GM19324 (cell line): Measurements from ENCODE around the gene ARHGAP33.

Experiments used
- ATAC-seq: cut with Tn5 transposase; IDR thresholded peaks from one replicate; pipeline ENCODE4 v1.9.1; 2021; ENCODE audit warnings: mild to moderate bottlenecking, moderate library complexity; ENCODE audit not compliant: unreplicated experiment, low FRiP score

Gene ARHGAP33

DNA sequence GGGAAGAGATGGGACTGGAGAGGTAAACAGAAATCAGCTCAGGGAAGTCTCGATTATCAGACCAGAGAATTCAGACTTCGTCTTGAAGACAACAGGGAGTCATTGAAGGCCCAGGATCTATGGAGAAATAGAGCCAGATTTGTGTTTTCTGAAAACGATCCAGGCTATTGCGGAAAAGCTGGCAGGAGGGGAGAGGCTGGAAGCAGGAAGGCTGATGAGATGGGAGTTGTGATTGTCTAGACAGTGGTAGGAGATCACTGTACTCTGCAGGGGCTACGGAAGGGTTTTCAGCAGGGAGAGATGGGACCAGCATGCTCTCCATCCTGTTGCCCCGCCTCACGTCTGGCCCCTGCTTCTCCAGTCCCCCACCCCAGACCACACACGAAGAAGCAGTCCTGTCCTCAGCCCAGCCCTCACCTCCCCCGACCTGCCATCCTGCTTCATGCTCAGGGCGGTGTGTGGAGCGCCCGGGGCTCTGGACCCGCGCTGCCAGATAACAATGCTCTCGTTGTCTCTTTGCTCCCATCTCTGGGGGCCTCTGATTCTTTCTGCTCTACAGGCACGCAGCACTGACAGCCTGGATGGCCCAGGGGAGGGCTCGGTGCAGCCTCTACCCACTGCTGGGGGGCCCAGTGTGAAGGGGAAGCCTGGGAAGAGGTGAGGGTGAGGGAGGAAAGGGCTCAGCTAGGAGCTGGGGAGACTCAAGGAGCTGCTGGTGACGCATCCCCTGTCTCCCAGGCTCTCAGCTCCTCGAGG, 1.9 kb downstream of the ARHGAP33 start:
- no peak for ATAC-seq

DNA sequence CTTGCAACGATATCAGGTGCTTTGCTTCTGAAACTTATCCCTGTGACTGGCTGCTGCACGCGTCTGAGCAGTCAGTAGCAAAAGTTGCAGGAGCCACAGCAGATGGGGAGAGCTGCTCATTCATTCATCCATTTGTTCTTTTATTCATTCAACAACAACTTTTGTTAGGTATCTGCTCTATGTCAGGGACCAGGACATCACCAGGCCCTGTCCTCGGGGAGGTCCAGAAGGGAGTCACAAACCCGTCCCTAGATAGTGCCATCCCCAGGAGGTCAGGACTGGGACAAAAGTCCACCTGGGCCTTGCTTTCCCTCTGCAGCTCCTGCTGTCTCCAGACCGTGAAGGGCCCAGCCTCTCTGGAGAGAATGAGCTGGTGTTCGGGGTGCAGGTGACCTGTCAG, 2.6 kb downstream of the ARHGAP33 start:
- ATAC-seq = no peak

DNA sequence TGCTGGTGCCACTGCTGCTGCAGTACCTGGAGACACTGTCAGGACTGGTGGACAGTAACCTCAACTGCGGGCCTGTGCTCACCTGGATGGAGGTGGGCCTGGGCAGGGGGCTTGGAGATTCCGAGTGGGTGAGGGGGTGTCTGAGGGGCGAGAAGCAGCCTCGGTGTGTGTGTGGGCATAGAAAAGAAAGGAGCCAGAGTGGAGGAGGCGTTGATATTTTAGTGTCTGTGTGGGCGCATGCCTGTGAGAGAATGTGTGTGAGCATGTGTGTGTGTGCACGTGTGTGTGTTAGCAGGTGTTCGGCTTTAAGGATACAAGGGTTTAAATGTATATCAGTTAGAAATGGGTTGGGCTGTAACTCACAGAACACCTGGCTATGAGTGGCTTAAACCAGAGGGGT, 3.7 kb downstream of the ARHGAP33 start:
- ATAC-seq = no peak

DNA sequence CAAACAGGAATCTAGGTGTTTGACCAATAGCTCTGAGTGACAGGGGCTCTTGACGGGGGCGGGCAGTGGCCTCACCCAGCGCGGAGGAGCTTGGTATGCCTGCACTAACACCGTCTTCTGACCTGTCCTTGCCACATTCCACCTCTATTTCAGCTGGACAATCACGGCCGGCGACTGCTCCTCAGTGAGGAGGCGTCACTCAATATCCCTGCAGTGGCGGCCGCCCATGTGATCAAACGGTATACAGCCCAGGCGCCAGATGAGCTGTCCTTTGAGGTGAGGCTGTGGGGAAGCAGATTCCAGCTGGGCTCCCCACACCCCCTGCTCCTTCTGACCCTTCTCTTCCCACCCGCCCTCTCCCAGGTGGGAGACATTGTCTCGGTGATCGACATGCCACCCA, 4.7 kb downstream of the ARHGAP33 start:
- no peak for ATAC-seq

DNA sequence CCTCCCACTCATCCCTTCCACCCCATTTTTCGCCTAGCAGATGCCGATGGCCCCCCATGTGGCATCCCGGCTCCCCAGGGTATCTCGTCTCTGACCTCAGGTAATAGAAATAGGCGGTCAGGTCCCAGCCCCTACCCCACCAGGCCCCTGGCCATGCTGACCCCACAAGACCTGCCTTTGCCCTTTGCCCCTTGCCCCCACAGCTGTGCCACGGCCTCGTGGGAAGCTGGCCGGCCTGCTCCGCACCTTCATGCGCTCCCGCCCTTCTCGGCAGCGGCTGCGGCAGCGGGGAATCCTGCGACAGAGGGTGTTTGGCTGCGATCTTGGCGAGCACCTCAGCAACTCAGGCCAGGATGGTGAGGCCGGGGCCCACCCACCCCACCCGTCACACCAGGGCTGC, 5.4 kb downstream of the ARHGAP33 start:
- no peak for ATAC-seq

DNA sequence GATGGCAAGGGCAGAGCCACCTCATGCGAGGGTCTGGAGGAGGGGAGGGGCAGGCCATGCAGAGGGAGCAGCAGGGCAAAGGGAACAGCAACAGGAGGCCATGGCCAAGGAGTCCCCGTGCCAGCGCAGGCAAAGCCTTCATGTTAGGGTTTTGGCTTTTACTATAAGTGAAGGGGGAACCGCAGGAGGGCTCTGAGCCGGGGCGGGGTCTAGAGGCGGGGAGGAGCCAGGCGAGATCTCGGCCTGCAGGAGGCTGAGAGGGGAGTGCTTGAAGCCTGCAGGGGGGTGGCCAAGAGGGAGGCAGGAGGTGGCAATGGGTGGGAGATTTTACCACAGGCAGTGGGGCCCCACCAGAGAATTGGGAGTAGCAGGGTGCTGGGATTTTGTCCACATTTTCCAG, 6.3 kb downstream of the ARHGAP33 start:
- ATAC-seq = no peak

DNA sequence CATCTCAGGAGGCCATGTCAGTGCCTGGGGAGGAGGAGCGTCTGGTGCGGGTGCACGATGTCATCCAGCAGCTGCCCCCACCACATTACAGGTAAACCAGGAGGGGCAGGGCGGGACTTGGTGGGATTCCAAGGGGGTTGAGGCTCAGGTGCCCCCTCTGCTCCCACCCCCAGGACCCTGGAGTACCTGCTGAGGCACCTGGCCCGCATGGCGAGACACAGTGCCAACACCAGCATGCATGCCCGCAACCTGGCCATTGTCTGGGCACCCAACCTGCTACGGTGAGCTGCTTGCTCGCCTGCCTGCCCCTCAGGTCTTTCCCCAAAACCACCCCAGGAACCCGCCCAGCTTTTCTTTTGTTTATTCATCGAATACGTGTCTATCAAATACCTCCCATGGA, 7.2 kb downstream of the ARHGAP33 start:
- ATAC-seq = no peak

DNA sequence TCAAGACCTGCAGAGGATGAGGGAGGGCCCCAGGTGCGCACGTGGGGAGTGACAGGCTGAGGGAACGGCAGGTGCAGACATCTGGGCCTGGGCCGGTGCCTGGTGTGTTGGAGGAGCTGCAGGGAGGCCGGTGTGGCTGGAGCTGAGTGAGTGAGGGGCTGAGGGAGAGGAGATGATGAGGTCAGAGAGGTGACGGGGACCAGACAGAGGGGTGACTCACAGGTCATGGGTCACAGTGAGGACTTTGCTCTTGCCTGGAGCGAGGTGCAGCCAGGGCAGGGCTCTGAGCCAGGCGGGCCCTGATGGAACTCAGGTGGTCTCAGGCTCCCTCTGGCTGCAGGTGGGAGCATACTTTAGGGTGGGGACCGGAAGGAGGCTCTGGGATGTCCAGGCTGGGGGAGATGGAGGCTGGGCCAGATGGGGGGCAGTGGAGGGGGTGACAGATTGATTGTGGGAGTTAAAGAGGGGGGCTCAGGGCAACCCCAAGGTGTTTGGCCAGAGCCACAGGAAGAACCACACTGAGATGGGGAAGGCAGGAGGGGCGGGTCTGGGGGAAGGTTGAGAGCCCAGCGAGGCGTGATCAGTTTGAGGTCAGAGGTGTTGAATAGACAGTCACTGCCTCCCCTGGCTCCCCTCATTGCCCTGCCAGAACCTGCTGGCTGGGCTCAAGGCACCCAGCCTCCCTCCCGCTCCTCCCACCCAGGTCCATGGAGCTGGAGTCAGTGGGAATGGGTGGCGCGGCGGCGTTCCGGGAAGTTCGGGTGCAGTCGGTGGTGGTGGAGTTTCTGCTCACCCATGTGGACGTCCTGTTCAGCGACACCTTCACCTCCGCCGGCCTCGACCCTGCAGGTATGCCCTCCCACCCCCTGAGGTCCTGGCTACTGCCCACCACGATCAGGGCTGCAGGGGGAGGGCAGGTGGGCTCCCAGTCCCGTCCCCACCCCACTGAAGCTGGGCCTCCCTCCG, 8.4 kb downstream of the ARHGAP33 start:
- no peak for ATAC-seq

DNA sequence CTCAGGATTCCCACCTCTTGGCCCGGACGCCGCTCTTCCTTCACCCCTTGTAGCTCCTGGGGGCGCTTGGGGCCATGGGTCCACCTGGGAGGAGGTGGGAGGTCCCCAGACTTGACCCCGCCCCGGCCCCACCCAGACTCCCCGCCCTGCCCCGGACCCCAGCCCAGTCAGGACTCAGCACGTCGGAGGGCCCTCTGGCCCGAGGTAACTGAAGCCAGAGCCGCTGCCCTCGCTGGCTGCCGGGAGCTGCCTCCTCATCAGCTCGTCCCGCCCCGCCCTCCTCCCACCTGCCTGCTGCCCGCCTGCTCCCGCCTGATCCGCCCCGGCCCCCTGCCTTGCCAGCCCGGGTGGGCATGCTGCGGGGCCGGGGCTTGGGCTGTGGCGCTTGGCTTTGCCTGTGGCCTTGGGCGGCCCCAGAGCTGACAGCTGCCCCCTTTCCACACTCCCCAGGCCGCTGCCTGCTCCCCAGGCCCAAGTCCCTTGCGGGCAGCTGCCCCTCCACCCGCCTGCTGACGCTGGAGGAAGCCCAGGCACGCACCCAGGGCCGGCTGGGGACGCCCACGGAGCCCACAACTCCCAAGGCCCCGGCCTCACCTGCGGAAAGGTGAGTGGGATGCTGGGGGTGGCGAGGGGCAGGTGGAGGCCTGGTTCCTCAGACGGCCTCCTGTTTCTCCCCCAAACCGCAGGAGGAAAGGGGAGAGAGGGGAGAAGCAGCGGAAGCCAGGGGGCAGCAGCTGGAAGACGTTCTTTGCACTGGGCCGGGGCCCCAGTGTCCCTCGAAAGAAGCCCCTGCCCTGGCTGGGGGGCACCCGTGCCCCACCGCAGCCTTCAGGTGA, 9.4 kb downstream of the ARHGAP33 start:
- ATAC-seq = no peak

DNA sequence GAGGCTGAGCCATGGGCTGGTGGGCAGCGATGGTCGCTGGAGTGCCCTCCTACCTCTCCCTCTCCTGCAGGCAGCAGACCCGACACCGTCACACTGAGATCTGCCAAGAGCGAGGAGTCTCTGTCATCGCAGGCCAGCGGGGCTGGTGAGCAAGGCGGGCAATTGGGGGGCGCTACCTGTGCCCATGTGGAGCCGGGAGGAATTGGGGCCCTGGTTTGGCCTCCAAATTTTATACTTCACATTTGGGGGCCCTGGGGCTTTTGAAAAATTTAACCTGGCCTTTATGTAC, 9.9 kb downstream of the ARHGAP33 start:
- ATAC-seq = no peak

DNA sequence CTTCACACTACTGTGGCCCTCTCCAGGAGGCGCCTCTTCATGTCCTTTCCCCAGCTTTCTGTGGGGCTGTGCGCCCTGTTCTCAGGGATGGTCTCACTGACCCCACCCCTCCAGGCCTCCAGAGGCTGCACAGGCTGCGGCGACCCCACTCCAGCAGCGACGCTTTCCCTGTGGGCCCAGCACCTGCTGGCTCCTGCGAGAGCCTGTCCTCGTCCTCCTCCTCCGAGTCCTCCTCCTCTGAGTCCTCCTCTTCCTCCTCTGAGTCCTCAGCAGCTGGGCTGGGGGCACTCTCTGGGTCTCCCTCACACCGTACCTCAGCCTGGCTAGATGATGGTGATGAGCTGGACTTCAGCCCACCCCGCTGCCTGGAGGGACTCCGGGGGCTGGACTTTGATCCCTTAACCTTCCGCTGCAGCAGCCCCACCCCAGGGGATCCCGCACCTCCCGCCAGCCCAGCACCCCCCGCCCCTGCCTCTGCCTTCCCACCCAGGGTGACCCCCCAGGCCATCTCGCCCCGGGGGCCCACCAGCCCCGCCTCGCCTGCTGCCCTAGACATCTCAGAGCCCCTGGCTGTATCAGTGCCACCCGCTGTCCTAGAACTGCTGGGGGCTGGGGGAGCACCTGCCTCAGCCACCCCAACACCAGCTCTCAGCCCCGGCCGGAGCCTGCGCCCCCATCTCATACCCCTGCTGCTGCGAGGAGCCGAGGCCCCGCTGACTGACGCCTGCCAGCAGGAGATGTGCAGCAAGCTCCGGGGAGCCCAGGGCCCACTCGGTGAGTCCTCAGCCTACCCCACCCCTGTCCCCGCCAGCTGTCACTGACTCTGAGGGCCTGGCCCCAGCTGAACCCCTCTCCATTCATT, 11.2 kb downstream of the ARHGAP33 start:
- ATAC-seq = no peak

DNA sequence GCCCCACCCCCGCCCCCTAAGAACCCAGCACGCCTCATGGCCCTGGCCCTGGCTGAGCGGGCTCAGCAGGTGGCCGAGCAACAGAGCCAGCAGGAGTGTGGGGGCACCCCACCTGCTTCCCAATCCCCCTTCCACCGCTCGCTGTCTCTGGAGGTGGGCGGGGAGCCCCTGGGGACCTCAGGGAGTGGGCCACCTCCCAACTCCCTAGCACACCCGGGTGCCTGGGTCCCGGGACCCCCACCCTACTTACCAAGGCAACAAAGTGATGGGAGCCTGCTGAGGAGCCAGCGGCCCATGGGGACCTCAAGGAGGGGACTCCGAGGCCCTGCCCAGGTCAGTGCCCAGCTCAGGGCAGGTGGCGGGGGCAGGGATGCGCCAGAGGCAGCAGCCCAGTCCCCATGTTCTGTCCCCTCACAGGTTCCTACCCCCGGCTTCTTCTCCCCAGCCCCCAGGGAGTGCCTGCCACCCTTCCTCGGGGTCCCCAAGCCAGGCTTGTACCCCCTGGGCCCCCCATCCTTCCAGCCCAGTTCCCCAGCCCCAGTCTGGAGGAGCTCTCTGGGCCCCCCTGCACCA, 11.9 kb downstream of the ARHGAP33 start:
- no peak for ATAC-seq

DNA sequence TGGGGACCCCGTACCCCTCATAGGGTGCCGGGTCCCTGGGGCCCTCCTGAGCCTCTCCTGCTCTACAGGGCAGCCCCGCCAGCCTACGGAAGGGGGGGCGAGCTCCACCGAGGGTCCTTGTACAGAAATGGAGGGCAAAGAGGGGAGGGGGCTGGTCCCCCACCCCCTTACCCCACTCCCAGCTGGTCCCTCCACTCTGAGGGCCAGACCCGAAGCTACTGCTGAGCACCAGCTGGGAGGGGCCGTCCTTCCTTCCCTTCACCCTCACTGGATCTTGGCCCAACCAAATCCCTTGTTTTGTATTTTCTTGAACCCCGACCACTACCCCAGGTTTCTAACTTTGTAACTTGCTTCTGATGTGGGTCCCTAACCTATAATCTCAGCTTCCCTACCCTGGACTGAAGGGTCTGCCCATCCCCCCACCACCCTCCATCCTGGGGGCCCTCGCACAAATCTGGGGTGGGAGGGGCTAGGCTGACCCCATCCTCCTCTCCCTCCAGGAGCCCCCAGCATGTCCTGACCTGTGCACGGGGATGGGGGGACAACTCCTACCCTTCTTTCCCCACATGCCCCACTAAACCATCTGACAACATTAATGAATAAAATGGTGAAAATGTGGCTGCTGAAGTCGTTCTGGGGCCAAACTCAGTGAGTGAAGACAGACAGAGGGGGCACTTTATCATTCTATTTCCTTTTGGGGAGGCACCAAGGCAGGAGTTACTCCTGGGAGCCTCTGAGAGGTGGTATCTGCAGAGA, 13.0 kb downstream of the ARHGAP33 start:
- ATAC-seq = no peak

DNA sequence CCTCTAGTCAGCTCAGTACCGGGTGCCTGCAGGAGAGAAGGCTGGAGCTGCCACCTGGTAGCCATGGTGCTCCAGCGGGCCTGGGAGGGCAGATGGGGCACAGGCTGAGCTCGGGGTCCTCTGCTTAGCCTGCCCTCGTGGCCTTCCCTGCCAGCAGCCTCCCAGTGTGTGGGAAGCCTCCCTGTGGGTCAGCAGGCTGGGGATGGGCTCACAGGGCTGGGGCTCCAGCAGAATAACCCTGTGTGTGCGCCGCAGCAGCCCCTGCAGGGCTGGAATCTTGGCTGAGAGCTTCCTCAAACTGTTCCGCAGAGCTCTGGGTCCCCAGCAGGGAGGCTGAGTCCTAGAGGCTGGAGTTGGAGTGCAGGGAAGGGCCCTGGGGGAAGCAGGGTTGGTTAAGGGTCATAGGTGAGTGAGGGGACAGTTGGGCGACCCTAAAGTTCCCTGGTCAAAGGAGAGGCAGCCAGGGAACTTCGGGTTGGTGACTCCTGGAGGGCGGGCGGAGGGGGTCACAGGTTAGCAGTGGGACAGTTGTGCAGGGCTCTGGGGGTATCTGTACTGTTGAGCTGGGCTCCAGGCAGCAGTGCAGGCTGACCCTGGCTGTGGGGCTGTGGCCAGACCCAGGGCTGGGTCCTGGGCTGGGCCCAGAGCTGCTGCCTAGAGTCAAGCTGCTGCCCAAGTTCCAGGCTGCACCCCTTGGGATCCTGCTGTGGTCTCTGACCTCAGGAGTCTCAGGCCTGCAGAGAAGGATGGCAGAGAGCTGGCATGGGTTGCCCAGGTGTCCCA, 14.0 kb downstream of the ARHGAP33 start:
- ATAC-seq = no peak

DNA sequence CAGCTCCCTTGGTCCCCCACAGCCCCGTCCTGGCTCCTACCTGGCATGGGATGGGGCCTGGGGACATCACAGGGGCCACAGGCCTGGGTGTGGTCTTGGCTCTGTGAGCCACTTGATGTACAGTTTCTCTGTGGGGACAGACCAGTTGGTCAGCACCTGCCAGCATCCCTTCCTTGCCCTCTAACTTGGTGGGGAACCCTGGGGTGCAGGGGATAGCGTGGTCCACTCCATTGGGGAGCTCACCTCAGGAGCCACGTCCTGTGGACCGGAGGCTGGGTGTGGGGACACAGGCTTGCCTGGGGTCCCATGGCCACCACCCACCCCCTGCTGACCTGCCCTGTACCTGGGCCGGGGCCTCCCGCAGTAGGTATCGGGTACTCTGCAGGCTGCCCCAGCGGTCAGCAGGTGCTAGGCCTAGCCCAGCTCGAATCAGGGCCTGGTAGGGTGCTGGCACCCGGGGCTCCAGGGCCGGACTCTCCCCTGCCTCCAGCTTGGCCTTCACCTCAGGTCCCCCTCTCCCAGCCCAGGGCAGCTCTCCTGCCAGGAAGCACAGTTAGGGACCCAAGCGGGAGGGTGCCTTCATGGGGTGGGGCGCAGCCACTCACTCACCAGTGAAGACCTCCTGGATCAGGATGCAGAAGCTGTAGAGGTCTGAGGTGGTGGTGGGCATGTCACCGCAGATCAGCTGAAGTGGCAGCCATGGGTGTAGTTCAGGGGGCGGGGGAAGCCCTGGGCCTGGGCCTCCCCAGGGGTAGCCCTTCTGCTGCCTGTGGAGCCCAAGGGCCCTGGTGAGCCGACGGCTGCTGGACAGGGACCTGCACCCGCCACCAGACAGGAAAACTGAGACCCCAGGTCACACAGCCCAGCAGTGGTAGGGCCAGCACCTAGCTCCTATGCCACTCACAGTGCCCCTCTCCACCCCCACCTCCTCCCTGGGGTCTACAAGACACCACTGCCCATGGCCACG, 14.9 kb downstream of the ARHGAP33 start:
- no peak for ATAC-seq

DNA sequence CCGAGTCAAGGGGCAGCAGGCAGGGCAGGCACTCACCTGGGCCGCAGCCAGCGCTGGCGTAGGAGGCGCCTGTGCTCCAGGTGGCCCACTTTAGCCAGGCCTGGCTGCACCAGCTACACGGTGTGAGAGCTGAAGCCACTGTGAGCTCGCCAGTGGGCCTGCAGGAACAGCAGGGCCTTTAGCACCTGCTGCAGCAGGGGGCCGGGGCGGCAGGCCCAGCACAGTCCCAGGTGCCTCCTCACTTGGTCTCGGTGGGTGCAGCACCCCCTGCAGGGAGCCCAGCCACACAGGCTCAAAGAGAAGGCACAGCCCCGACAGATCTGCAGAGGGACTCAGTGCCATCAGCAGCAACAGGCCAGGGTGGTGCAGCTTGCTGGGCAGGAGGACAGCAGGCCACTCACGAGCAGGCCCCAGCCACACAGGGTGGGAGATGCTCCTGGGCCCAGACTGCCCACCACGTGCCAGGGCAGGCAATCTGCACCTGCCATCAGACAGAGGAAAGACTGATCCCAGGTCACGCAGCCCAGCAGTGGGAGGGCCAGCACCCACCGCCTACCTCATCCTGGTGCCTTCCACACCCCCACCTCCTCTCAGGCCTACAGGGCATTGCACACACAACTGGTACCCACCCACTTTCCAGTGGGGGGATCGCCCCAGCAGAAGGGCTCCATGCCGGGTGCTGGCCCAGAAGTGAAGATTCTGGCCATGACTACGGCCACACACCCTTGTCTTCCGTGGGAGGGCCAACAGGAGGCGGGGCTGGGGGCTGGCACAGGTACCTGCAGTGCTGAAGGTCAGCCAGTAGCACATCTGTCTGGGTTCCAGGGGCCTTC, 15.8 kb downstream of the ARHGAP33 start:
- no peak for ATAC-seq
